Embryonic facial prominence (tissue), 1 donor: Measurements from ENCODE around the gene B3GNT2.

ENCODE experiments used
- DNase-seq: peaks from one replicate; pipeline ENCODE4 v3.0.0-alpha.2; 2016; ENCODE audit errors: extremely low spot score

B3GNT2 gene

GRCh38 chr2:62205554-62205953 lies 9.6 kb downstream of the B3GNT2 start:
- no peak for DNase-seq

- DNase-seq, result no peak
These were observed 10.1 kb downstream of the B3GNT2 start for GRCh38 chr2:62206024-62206423.

- no peak for DNase-seq
These were observed 11.6 kb downstream of the B3GNT2 start for GRCh38 chr2:62207491-62207890.

- no peak for DNase-seq
These were observed 12.3 kb downstream of the B3GNT2 start for GRCh38 chr2:62208074-62208757.

GRCh38 chr2:62208758-62209114 lies 12.8 kb downstream of the B3GNT2 start:
- DNase-seq, result no peak

- no peak for DNase-seq
These were observed 13.6 kb downstream of the B3GNT2 start for GRCh38 chr2:62209427-62209991.

GRCh38 chr2:62215306-62216064 lies 19.6 kb downstream of the B3GNT2 start:
- DNase-seq, result no peak

- DNase-seq, result no peak
These were observed 20.2 kb downstream of the B3GNT2 start for GRCh38 chr2:62216113-62216512.

- no peak for DNase-seq
These were observed 20.7 kb downstream of the B3GNT2 start for GRCh38 chr2:62216616-62217015.

GRCh38 chr2:62217421-62217820 lies 21.5 kb downstream of the B3GNT2 start:
- no peak for DNase-seq

- DNase-seq, result no peak
These were observed 22.1 kb downstream of the B3GNT2 start for GRCh38 chr2:62217970-62218369.

- no peak for DNase-seq
These were observed 23.7 kb downstream of the B3GNT2 start for GRCh38 chr2:62219407-62220159.

- no peak for DNase-seq
These were observed 25.2 kb downstream of the B3GNT2 start for GRCh38 chr2:62221141-62221540.

- no peak for DNase-seq
These were observed 26.3 kb downstream of the B3GNT2 start for GRCh38 chr2:62222171-62222570.

- DNase-seq, result no peak
These were observed 26.8 kb downstream of the B3GNT2 start for GRCh38 chr2:62222674-62223073.

GRCh38 chr2:62224976-62225375 lies 29.1 kb downstream of the B3GNT2 start:
- no peak for DNase-seq

GRCh38 chr2:62227386-62228075 lies 31.6 kb downstream of the B3GNT2 start:
- DNase-seq, result no peak

- DNase-seq, result no peak
These were observed 33.2 kb downstream of the B3GNT2 start for GRCh38 chr2:62229082-62229605.

GRCh38 chr2:62231541-62231940 lies 35.6 kb downstream of the B3GNT2 start:
- no peak for DNase-seq

GRCh38 chr2:62234755-62235655 lies 39.1 kb downstream of the B3GNT2 start:
- no peak for DNase-seq
